Fibroblast of mammary gland (primary cell): ENCODE data around the gene MRPS24.

Source experiments
- DNase-seq: peaks from one replicate; pipeline ENCODE4 v3.0.0-alpha.2; 2010; ENCODE audit warnings: low read depth
- H3K4me3 ChIP-seq: 2 replicates; pipeline ENCODE4 v1.5.1; 2011; ENCODE audit warnings: low read depth, mild to moderate bottlenecking, low read length, moderate library complexity; ENCODE audit not compliant: control insufficient read depth
- TF ChIP-seq, protein P1 (sequence below): conservative IDR thresholded peaks from 2 replicates; pipeline ENCODE4 v1.5.1; 2011; ENCODE audit warnings: low read depth, low read length, inconsistent platforms; ENCODE audit not compliant: control insufficient read depth, insufficient read depth

Gene MRPS24

GRCh38 chr7:43870316-43870715, 999 bp upstream of the MRPS24 start:
- H3K4me3 ChIP-seq, result no peak overlapping the region
- TF ChIP-seq, protein P1, sequence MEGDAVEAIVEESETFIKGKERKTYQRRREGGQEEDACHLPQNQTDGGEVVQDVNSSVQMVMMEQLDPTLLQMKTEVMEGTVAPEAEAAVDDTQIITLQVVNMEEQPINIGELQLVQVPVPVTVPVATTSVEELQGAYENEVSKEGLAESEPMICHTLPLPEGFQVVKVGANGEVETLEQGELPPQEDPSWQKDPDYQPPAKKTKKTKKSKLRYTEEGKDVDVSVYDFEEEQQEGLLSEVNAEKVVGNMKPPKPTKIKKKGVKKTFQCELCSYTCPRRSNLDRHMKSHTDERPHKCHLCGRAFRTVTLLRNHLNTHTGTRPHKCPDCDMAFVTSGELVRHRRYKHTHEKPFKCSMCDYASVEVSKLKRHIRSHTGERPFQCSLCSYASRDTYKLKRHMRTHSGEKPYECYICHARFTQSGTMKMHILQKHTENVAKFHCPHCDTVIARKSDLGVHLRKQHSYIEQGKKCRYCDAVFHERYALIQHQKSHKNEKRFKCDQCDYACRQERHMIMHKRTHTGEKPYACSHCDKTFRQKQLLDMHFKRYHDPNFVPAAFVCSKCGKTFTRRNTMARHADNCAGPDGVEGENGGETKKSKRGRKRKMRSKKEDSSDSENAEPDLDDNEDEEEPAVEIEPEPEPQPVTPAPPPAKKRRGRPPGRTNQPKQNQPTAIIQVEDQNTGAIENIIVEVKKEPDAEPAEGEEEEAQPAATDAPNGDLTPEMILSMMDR, result no peak
- no peak for DNase-seq

GRCh38 chr7:43869867-43870240, 537 bp upstream of the MRPS24 start:
- TF ChIP-seq, protein P1, result no peak
- peak overlapping the region; percentile 76 for H3K4me3 ChIP-seq
- DNase-seq, result peak; percentile 92

- TF ChIP-seq, protein P1, result no peak
- peak overlapping the region; percentile 76 for H3K4me3 ChIP-seq
- DNase-seq, result no peak
Measured at GRCh38 chr7:43868681-43869005, 674 bp downstream of the MRPS24 start.

DNA sequence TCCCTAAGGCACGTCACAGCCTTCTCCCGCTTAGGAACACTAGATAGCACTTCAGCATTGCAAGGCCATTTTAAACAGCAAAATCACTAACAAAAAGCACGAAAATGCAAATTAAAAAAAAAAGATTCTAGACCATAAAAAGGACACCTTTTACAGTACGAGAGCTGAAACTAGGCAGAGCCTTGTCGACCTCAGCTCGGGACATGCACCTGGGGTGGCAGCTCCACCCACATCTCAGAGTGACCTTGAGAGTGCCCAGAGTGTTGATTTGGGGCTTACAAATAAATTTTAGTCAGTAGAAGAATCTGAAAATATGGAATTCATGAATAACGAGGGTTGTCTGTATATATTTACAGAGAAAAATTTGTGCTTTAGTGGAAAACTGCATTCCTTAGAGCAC, 1.1 kb downstream of the MRPS24 start:
- peak overlapping the region; percentile 76 for H3K4me3 ChIP-seq
- DNase-seq, result no peak

DNA sequence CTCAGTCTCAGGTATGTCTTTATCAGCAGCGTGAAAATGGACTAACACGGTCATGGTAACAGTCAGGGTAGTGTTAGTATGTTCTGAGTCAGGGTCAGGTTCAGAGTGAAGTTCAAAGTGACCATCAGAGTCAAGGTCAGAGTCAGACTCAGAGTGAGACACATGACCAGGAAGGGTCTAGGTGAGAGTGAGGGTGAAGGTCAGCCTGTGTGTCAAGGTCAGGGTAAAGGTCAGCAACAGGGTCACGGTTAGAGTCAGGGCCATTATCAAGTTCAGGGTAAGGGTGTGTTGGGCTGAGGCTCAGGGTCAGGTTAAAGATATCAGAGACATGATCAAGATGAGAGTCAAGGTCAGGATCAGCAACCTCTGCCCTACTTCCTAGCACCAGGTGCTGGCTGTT, 4.0 kb downstream of the MRPS24 start:
- H3K4me3 ChIP-seq, result no peak overlapping the region
- DNase-seq, result no peak
- TF ChIP-seq, protein P1, result no peak

More for the DNA sequence above, 1.1 kb downstream of the MRPS24 start:
- TF ChIP-seq, protein P1, result no peak

DNA sequence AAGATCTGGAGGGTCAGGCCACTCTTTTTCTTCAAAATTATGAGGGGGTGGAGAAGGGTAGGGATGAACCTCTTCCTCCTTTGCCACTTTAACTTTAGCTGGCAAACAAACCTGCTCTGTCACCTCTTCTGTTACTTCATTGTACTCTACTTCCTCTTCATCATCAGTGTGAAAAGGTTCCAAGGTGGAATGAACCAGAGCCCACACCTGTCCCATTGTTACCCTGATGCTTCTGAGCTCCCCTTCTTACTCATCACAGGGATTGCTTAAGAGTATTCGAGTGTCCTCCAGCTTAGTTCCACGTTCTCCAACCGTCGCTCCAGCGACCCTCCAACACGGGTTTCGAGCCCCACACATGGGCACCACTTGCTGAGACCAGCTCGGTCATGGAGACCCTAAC, 5.2 kb downstream of the MRPS24 start:
- H3K4me3 ChIP-seq, result no peak overlapping the region
- TF ChIP-seq, protein P1, result no peak
- DNase-seq, result no peak

- H3K4me3 ChIP-seq, result no peak overlapping the region
- DNase-seq, result peak; percentile 82
- TF ChIP-seq, protein P1, result no peak
Measured at GRCh38 chr7:43856996-43857395, 12.3 kb downstream of the MRPS24 start.
